GM21723 (cell line): ENCODE results near the gene GPR3.

ENCODE experiments used
- ATAC-seq: cut with Tn5 transposase; IDR thresholded peaks from one replicate; pipeline ENCODE4 v1.9.1; 2021; ENCODE audit warnings: mild to moderate bottlenecking, moderate library complexity; ENCODE audit not compliant: unreplicated experiment

The GPR3 gene

GRCh38 chr1:27358038-27358927 lies 34.1 kb upstream of the GPR3 start:
- ATAC-seq, result no peak

- no peak for ATAC-seq
These were observed 33.5 kb upstream of the GPR3 start for GRCh38 chr1:27358928-27359313.

- ATAC-seq, result no peak
These were observed 32.6 kb upstream of the GPR3 start for GRCh38 chr1:27359822-27360158.

DNA sequence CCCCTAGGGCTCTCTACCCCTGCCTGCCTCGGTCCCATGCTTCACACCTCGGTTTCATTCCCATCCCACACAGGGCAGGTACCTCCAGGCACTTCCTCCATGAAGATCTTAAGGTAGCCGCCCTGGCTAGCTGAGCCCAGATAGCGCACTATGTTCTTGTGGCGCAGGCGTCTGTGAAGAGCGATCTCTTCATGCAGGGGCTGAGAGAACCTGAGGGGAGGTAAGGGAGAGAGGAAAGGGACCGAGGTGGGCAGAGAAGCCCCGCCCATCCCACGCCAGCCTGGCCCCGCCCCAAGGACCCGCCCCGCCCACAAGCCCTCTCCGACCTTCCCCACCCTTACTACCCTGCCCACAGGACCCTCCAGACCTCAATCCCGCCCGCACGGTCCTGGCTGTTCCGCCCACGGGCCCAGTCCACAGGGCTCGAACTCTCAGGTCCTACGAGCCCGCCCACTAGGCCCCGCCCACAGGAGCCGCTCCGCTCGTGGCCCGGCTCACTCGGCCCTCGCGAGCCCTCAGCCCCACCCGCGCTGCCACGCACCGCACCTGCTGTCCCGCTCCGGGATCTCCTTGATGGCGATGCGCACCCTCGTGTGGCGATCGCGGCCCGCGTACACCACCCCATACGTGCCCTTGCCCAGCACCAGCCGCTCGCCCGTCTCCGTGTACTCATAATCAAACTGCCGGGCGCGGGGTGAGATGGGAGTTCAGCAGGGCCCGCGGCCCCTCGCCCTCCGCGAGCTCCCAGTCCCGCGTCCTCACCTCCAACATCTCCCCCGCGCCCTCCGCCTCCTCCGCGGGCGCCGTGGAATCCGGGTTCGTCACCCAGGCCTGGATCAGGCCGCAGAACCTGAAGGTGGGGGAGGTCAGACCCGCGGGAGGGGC lies 32.0 kb upstream of the GPR3 start:
- no peak for ATAC-seq

DNA sequence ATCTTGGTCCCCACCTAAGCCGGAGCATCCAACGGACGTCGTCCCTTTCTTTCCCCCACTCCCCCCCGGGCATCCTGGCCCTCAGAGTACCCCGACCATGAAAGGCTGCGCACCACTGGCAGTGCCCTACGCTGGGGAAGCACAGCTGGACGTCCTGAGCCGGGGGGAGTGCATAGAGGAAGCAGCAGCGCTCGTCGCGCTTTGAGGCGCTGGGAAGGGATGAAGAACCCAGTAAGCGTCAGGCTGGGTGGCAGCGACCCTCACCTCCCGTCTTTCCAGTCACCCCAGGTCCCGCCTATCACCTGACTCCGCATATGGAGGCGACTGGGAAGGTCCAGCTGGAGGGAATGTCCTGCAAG lies 31.4 kb upstream of the GPR3 start:
- no peak for ATAC-seq

DNA sequence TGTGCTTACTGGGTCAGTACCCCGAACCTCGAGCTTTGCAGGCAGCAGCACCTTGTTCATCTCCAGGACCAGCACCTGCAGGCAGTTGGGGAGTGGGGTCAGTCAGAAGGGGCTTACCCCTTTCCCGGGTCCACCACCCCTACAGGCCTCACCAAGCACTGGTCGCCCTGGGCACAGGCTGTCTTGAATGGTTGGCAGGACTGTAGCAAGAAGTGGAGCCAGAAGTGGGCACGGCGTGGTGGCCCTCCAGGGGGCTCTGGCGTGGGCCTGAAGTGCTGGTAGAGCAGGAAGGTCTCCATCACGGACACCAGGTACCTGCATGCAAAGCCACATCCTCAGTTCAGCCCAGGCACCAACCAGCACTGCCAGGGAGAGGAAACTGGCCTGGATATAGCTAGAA lies 30.9 kb upstream of the GPR3 start:
- no peak for ATAC-seq

DNA sequence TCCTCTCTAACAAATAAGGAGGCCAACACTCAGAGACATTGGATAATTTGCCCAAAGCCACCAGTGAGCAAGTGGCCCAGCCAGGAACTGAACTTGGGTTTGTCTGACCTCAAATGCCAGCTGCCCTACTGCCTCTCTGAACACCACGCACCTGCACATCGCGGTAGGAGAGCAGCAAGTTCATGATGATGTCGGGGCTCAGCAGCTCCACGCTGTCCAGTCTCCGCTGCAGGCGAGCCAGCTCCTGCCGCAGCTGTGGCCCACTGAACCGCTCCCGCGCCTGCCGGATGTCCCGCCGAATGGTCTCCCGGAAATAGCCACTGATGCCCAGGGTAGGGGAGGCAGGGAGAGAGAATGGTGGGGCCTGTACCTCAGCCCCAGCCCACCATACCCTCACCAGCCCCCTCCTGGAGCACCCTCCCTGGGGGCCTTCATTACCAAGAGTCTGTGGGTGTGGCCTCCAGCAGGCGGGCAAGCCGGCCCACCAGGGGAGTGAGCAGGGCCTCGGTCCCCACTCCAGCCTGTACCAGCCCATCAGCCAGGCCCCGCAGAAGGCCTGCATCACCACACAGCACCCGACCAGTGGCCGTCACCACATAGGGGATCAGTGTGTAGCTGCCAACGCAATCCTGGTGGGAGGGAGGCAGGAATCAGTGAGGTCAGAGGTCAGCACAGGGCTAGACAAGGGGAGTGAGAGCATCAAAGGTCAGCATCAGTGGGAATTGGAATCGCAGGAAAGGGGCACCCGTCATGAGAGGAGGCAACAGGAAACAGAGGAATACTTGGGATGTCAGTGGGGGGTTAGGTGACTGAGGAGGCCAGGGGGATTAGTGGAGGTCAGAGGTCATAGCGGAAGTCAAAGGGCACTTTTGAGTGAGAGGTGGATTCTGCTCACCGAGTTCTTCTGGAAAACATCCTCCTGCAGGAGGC lies 28.4 kb upstream of the GPR3 start:
- ATAC-seq, result no peak

DNA sequence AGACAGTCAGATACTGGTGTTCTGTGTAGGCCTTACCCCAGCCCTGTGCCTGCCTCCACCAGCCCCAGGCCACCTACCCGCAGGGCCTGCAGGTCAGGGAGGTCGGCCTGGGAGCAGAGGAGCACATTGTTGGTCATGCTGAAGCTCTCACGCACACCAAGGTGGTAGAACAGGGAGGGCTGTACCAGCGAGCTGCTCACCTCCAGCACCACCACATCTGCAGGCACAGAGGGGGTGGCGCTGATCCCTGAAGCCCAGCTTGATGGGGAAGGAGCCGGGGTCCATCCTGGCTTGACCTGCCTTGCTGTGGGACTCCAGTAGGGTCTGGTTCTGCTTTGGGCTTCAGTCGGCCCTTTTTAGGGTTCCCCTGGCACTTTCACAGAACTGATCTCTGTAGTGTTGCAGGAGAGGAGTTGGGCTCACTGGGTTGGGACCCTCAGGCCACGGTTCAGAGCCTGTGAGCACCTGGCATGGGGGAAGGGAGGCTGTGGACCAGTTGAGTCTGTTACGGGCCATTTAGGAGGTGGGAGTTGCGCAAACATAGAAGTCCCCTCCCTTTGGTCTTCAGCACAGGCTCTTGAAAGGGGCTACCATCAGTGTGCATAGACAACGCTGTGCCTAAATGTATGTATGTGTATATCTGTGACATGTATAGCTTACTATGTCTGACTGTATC lies 27.6 kb upstream of the GPR3 start:
- no peak for ATAC-seq

DNA sequence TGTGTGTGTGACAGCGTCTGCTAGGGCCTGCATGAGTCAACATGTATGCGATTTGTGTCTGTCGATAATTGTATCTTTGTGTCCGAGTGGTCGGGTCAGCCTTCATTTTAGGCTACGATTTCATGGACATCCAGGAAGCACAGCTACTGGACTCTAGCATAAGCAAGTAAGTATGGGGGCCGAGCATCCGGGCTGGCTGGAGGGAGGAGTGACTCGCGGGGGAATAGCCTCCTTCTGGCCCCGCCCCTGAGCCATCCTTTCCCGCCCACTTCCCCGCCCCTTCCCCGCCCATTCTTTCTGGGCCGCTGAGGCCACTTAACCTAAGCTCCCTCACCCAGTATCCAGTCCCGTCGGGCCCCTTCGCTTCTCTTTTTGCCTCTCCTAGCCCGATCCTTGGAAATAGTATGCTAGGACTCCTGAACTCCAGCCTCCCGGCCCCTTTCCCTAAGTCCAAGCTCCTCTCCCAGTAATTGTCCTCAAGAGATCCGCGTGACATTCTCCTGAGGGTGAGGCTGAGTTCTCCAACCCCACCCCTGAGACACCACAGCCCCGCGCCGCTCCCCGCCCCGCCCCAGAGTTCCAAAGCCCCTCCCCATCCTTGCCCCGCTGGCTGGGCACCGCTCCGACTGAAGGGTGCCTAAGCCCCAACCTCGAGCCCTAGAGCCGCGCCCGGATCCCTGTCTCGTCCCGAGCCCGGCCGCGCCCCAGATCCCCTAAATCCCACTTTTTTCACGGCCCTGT lies 26.9 kb upstream of the GPR3 start:
- peak; percentile 42 for ATAC-seq

GRCh38 chr1:27366113-27366410 lies 26.4 kb upstream of the GPR3 start:
- ATAC-seq, result peak; percentile 43

DNA sequence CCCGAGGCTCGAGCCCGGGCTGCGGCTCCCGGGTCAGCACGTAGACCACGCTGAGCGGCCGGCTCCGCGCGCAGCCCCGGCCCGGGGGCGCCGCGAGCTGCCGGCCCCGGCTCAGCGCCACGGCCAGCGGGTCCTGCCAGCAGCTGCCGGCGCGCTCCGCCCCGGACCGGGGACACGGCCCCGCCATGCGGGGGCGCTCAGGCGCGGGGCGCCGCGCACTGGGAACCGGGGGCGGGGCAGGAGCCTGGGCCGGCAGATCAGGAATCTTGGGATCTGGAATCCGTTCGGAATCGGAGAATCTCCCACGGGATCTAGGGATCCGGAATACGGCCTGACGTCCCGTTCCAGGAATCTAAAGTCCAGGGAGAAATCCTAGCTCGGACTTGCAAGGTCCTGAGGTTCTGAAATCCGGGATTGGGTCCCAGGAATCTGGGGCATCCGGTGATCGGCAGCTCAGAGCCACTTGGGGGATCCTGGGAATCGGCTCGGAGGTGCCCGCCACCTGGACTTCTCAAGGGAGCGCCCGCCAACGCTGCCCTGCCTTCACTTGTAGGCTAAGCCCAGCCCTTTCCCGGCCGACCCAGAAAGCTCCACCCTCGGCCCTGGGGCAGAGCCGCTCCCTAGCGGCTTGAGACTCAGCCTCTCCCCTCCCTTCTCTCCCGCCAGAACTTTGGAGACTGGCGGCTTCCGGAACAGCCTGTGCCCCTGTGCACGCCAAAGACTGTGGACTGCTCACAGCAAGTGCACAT lies 25.8 kb upstream of the GPR3 start, which contains the start of gene MAP3K6:
Gene MAP3K6 (minus strand): TSS at position 551 of the 749 bp plus-strand sequence. CDS start 364 bp downstream, at position 187.
- peak; percentile 35 for ATAC-seq

DNA sequence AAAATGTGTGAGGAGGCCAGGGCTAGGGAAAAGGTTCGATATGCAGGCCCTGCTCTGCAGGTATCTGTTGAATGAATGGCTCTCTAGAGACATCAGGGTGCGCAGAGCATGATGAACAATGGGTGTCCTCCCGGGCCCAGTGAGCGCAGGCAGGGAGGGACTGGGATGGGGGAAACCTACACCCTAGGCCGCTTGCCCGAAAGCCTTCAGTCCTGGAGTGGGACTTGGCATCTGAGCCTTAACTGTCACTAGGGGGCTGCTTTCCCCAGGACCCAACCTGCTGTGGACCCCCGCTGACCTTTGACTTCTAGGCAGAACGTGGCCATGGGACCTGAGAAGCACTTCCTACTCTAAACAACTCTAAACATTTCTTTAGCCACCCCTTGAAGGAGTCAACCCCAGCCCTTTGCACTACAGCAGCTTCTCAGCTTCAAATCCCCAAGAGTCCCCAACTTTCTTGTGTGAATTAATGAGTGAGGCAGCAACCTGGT lies 25.2 kb upstream of the GPR3 start:
- ATAC-seq, result no peak

GRCh38 chr1:27368869-27369582 lies 23.4 kb upstream of the GPR3 start:
- no peak for ATAC-seq

- no peak for ATAC-seq
These were observed 20.2 kb upstream of the GPR3 start for GRCh38 chr1:27372022-27372807.

- ATAC-seq, result no peak
These were observed 19.4 kb upstream of the GPR3 start for GRCh38 chr1:27372808-27373690.

GRCh38 chr1:27374362-27375086 lies 17.9 kb upstream of the GPR3 start, which contains the start of gene FCN3:
FCN3 (minus strand) TSS chr1:27374824; CDS start chr1:27374818, 6 bp downstream.
- no peak for ATAC-seq
